IMR-90 (cell line): ENCODE data around the gene NRIP1. TPM values are rescaled to one million over a fixed set of nuclear protein-coding genes. Genes with fewer than 3 reads are reported as not detected.

Experiments
- ATAC-seq: fragments of 200-7000 bp; cut with Tn5 transposase; 2 replicates; pipeline ENCODE4 v1.9.1; 2020; ENCODE audit warnings: low read depth, mild to moderate bottlenecking, moderate library complexity
- BruUV-seq: library from RNA; stranded (reverse); fragments of 400-500 nt; replicated peaks from 2 replicates; lab custom pipeline; 2021; lab: Mats Ljungman, UMichigan
- CTCF ChIA-PET: fragments of 300-600 bp; formaldehyde crosslinking; extraction: SDS; loops from one replicate; lab custom pipeline; 2021; ENCODE audit warnings: antibody characterized with exemption; lab: Yijun Ruan, JAX
- POLR2A ChIA-PET: fragments of 300-600 bp; sonication (Branson Sonifier 250); formaldehyde crosslinking; loops from one replicate; lab custom pipeline; 2022; ENCODE audit warnings: antibody characterized with exemption; ENCODE audit not compliant: unreplicated experiment; lab: Charles Lee
- DNase-seq: peaks from one replicate; pipeline ENCODE4 v3.0.0; 2013
- H2AFZ ChIP-seq: replicated peaks from 2 replicates; pipeline ENCODE3; 2013; ENCODE audit warnings: low read length, mild to moderate bottlenecking; ENCODE audit not compliant: poor library complexity
- H2AK5ac ChIP-seq: 2 replicates; pipeline ENCODE4 v1.6.1; 2013; ENCODE audit warnings: low read depth, low read length, inconsistent platforms
- H2AK9ac ChIP-seq: replicated peaks from 2 replicates; pipeline ENCODE3; 2013; ENCODE audit warnings: mild to moderate bottlenecking, low read depth, low read length, moderate library complexity; ENCODE audit not compliant: poor library complexity
- H2BK120ac ChIP-seq: 2 replicates; pipeline ENCODE4 v1.6.1; 2013; ENCODE audit warnings: low read depth, low read length, inconsistent platforms
- H2BK15ac ChIP-seq: 3 replicates; pipeline ENCODE4 v1.6.1; 2013; ENCODE audit warnings: low read depth, low read length, inconsistent platforms
- H2BK20ac ChIP-seq: 2 replicates; pipeline ENCODE4 v1.6.1; 2013; ENCODE audit warnings: low read depth, mild to moderate bottlenecking, inconsistent platforms, low read length, moderate library complexity
- H2BK5ac ChIP-seq: 2 replicates; pipeline ENCODE4 v1.6.1; 2013; ENCODE audit warnings: mild to moderate bottlenecking, low read depth, low read length, inconsistent platforms; ENCODE audit not compliant: poor library complexity, severe bottlenecking
- H3K14ac ChIP-seq: replicated peaks from 2 replicates; pipeline ENCODE4 v1.6.1; 2013; ENCODE audit warnings: low read depth, low read length, inconsistent platforms
- H3K18ac ChIP-seq: 2 replicates; pipeline ENCODE4 v1.6.1; 2013; ENCODE audit warnings: low read depth, low read length, control low read depth
- H3K23ac ChIP-seq: 2 replicates; pipeline ENCODE4 v1.6.1; 2013; ENCODE audit warnings: low read depth, low read length, inconsistent platforms
- H3K27ac ChIP-seq: 2 replicates; pipeline ENCODE4 v1.5.1; 2013; ENCODE audit warnings: mild to moderate bottlenecking, control low read depth, low read length; ENCODE audit not compliant: insufficient read depth
- H3K27me3 ChIP-seq: 2 replicates; pipeline ENCODE4 v1.6.1; 2013; ENCODE audit warnings: low read length; ENCODE audit not compliant: control insufficient read depth, insufficient read depth
- H3K36me3 ChIP-seq: 2 replicates; pipeline ENCODE4 v1.6.1; 2013; ENCODE audit warnings: low read length, mixed read lengths; ENCODE audit not compliant: control insufficient read depth, insufficient read depth
- H3K4ac ChIP-seq: 2 replicates; pipeline ENCODE4 v1.6.1; 2013; ENCODE audit warnings: low read depth, low read length, inconsistent platforms
- H3K4me1 ChIP-seq: 2 replicates; pipeline ENCODE4 v1.6.1; 2013; ENCODE audit warnings: low read length, mixed read lengths; ENCODE audit not compliant: control insufficient read depth, insufficient read depth
- H3K4me2 ChIP-seq: 2 replicates; pipeline ENCODE4 v1.6.1; 2013; ENCODE audit warnings: low read depth, mild to moderate bottlenecking, control low read depth, low read length, moderate library complexity
- H3K4me3 ChIP-seq: 2 replicates; pipeline ENCODE4 v1.5.1; 2013; ENCODE audit warnings: low read depth, mild to moderate bottlenecking, control low read depth, low read length, moderate library complexity; ENCODE audit not compliant: insufficient read depth
- H3K56ac ChIP-seq: 2 replicates; pipeline ENCODE4 v1.6.1; 2013; ENCODE audit warnings: low read length, inconsistent platforms; ENCODE audit not compliant: insufficient read depth; ENCODE audit errors: extremely low read depth
- H3K79me1 ChIP-seq, 2 experiments: 2 replicates each; pipeline ENCODE4 v1.6.1; 2013; ENCODE audit warnings: low read length in 2 of 2, inconsistent platforms in 1 of 2, low read depth in 1 of 2
- H3K9ac ChIP-seq: 2 replicates; pipeline ENCODE4 v1.6.1; 2013; ENCODE audit warnings: low read depth, low read length, control low read depth
- H3K9me1 ChIP-seq: 2 replicates; pipeline ENCODE4 v1.6.1; 2013; ENCODE audit warnings: low read length, inconsistent platforms; ENCODE audit not compliant: insufficient read depth
- H3K9me3 ChIP-seq: 2 replicates; pipeline ENCODE4 v1.6.1; 2013; ENCODE audit warnings: low read length; ENCODE audit not compliant: control insufficient read depth, insufficient read depth
- H4K20me1 ChIP-seq: 2 replicates; pipeline ENCODE4 v1.6.1; 2013; ENCODE audit warnings: low read length, inconsistent platforms; ENCODE audit not compliant: insufficient read depth
- H4K5ac ChIP-seq: 2 replicates; pipeline ENCODE4 v1.6.1; 2013; ENCODE audit warnings: mild to moderate bottlenecking, low read depth, low read length, control low read depth
- H4K8ac ChIP-seq, 2 experiments: 2 replicates each; pipeline ENCODE4 v1.6.1; 2013; ENCODE audit warnings: low read depth in 2 of 2, low read length in 2 of 2, control low read depth in 1 of 2, inconsistent platforms in 1 of 2
- H4K91ac ChIP-seq: 2 replicates; pipeline ENCODE4 v1.6.1; 2013; ENCODE audit warnings: low read depth, low read length, inconsistent platforms; ENCODE audit not compliant: insufficient read depth
- BHLHE40 ChIP-seq: fragments of 150-350 bp; IDR thresholded peaks from 2 replicates; pipeline ENCODE4 v1.6.1; 2016; ENCODE audit warnings: mild to moderate bottlenecking, low read depth, low read length
- CEBPB ChIP-seq: IDR thresholded peaks from 2 replicates; pipeline ENCODE4 v1.6.1; 2012; ENCODE audit warnings: low read depth, low read length, improper control_type of control experiment
- CHD1 ChIP-seq: IDR thresholded peaks from 2 replicates; pipeline ENCODE4 v1.6.1; 2012; ENCODE audit warnings: low read depth, low read length, improper control_type of control experiment
- CTCF ChIP-seq: conservative IDR thresholded peaks from 2 replicates; pipeline ENCODE4 v1.5.1; 2012; ENCODE audit warnings: mild to moderate bottlenecking, low read depth, low read length, improper control_type of control experiment
- ELK1 ChIP-seq: fragments of 150-350 bp; IDR thresholded peaks from 2 replicates; pipeline ENCODE4 v1.6.1; 2016; ENCODE audit warnings: low read depth, mild to moderate bottlenecking, low read length, moderate library complexity, borderline replicate concordance
- MAFK ChIP-seq: IDR thresholded peaks from 2 replicates; pipeline ENCODE4 v1.6.1; 2012; ENCODE audit warnings: low read depth, low read length, improper control_type of control experiment
- NFE2L2 ChIP-seq: fragments of 150-350 bp; IDR thresholded peaks from 2 replicates; pipeline ENCODE4 v1.6.1; 2016; ENCODE audit warnings: low read depth, mild to moderate bottlenecking, low read length
- RFX5 ChIP-seq: IDR thresholded peaks from 2 replicates; pipeline ENCODE4 v1.8.0; 2012; ENCODE audit warnings: low read depth, mild to moderate bottlenecking, low read length, moderate library complexity
- SMC3 ChIP-seq: fragments of 150-350 bp; IDR thresholded peaks from 2 replicates; pipeline ENCODE4 v1.6.1; 2016; ENCODE audit warnings: low read depth, mild to moderate bottlenecking, antibody characterized with exemption, low read length, moderate library complexity
- USF2 ChIP-seq: fragments of 150-350 bp; IDR thresholded peaks from 2 replicates; pipeline ENCODE4 v1.6.1; 2017; ENCODE audit warnings: mild to moderate bottlenecking, antibody characterized with exemption, low read length, low read depth
- WGBS, 2 experiments: methylation state at CpG; one replicate each; pipeline versions ENCODE4 v1.1.5 to v1.1.7; 2013; ENCODE audit warnings: missing lambda C conversion rate in 2 of 2; ENCODE audit not compliant: insufficient read length in 1 of 2; ENCODE audit errors: extremely low coverage in 2 of 2; 5-methylcytosine and 5-hydroxymethylcytosine counted together
- dilution Hi-C: fragments of 300-500 bp; cut with HindIII; formaldehyde crosslinking; loops from one replicate; pipeline ENCODE4 v1.14.3; 2018; ENCODE audit warnings: low sequenced_read_pairs; ENCODE audit not compliant: unreplicated experiment
- in situ Hi-C: fragments of 300-500 bp; cut with MboI; formaldehyde crosslinking; loops from 3 replicates; pipeline ENCODE4 v1.14.3; 2019; ENCODE audit warnings: low sequenced_read_pairs, inconsistent platforms, mixed read lengths
- intact Hi-C: fragments of 100-400 bp; cut with micrococcal nuclease; formaldehyde crosslinking; loops from 2 replicates; pipeline ENCODE4 v1.10.0; 2022
- polyA plus RNA-seq, 3 experiments: library from polyadenylated mRNA; depleted of rRNA; stranded (reverse); fragments of >200 nt; gene quantifications; 2 replicates each; pipeline ENCODE4 v1.2.3, GENCODE V29; 2012; ENCODE audit warnings: low replicate concordance in 1 of 3
- total RNA-seq: library from RNA; depleted of rRNA; stranded (reverse); fragments of >200 nt; gene quantifications from 2 replicates; pipeline ENCODE4 v1.2.3, GENCODE V29; 2012

The NRIP1 gene
- total and polyA plus RNA-seq, 2 of the 4 experiments (the other 2 are of a cell fraction) = 9.6 to 73.8 TPM

- TF ChIP-seq CTCF (no peak), USF2 (no peak), CEBPB (no peak)
Observed at GRCh38 chr21:14995226-14995625, 69.6 kb downstream of the NRIP1 start (continued).

- Histone ChIP-seq H2BK5ac (no peak overlapping the region), H2BK15ac (no peak overlapping the region), H2AK9ac (no peak overlapping the region), H3K4me3 (no peak overlapping the region), H3K36me3 (peaks cover 10% of the 10 kb centered on the region), H3K9me3 (no peaks in the 10 kb centered on the region), H2AFZ (no peak overlapping the region), H2BK120ac (no peak overlapping the region), H4K91ac (no peak overlapping the region), H4K5ac (no peak overlapping the region), H3K56ac (no peak overlapping the region), H3K9me1 (peaks cover 4% of the 10 kb centered on the region; the same call in 1 of the 2 replicates), H3K4me1 (peaks cover 13% of the 10 kb centered on the region), H2AK5ac (no peak overlapping the region), H3K79me1 (peaks cover 31 to 58% of the 10 kb centered on the region in 2 experiments), H3K4me2 (no peak overlapping the region), H2BK20ac (no peak overlapping the region), H3K23ac (no peak overlapping the region), H4K8ac (no peak overlapping the region), H3K18ac (no peak overlapping the region), H3K14ac (no peak overlapping the region), H4K20me1 (peaks cover 5% of the 10 kb centered on the region; the same call in 1 of the 2 replicates), H3K27ac (no peak overlapping the region), H3K4ac (no peak overlapping the region), H3K27me3 (no peaks in the 10 kb centered on the region), H3K9ac (no peak overlapping the region)
- in situ Hi-C loops = no loop called here
- ATAC-seq (no peak), DNase-seq (peak; percentile 42)
- intact Hi-C loops = no loop called here
- no CpG with 5 or more reads among the region's 2 CpGs for WGBS, 2 experiments
- POLR2A ChIA-PET = no interaction called here
- dilution Hi-C loops = no loop called here
- BruUV-seq = no TSS peak
- no peak for TF ChIP-seq RFX5
- TF ChIP-seq ELK1 = no peak
- no peak for TF ChIP-seq SMC3
- TF ChIP-seq CHD1 = no peak
- peak; percentile 39; the same call in 1 of the 2 replicates for TF ChIP-seq MAFK
- no peak for TF ChIP-seq NFE2L2
- no peak for TF ChIP-seq BHLHE40
- CTCF ChIA-PET = interaction anchor here (0.6 kb wide), 2 partner anchors 19 to 644 kb away, joined by 3 read pairs; no protein-coding TSS in a partner anchor
Observed at GRCh38 chr21:14993115-14993514, 71.7 kb downstream of the NRIP1 start.
